ENCODE results near the gene TRAF3.

The TRAF3 gene, protein sequence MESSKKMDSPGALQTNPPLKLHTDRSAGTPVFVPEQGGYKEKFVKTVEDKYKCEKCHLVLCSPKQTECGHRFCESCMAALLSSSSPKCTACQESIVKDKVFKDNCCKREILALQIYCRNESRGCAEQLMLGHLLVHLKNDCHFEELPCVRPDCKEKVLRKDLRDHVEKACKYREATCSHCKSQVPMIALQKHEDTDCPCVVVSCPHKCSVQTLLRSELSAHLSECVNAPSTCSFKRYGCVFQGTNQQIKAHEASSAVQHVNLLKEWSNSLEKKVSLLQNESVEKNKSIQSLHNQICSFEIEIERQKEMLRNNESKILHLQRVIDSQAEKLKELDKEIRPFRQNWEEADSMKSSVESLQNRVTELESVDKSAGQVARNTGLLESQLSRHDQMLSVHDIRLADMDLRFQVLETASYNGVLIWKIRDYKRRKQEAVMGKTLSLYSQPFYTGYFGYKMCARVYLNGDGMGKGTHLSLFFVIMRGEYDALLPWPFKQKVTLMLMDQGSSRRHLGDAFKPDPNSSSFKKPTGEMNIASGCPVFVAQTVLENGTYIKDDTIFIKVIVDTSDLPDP

GRCh38 chr14:102776761-102777710 is at the start of gene TRAF3:
TRAF3 (plus strand) TSS chr14:102777449; CDS start chr14:102870202, 92,753 bp downstream.
- DNase-seq = peak; percentile 83

GRCh38 chr14:102728501-102728900 is 48.7 kb upstream of the TRAF3 start:
- no peak for DNase-seq

GRCh38 chr14:102729268-102729667 is 48.0 kb upstream of the TRAF3 start:
- DNase-seq = no peak

- no peak for DNase-seq
Measured at GRCh38 chr14:102729825-102730224, 47.4 kb upstream of the TRAF3 start.

- DNase-seq = no peak
Measured at GRCh38 chr14:102731101-102731870, 46.0 kb upstream of the TRAF3 start.

DNA sequence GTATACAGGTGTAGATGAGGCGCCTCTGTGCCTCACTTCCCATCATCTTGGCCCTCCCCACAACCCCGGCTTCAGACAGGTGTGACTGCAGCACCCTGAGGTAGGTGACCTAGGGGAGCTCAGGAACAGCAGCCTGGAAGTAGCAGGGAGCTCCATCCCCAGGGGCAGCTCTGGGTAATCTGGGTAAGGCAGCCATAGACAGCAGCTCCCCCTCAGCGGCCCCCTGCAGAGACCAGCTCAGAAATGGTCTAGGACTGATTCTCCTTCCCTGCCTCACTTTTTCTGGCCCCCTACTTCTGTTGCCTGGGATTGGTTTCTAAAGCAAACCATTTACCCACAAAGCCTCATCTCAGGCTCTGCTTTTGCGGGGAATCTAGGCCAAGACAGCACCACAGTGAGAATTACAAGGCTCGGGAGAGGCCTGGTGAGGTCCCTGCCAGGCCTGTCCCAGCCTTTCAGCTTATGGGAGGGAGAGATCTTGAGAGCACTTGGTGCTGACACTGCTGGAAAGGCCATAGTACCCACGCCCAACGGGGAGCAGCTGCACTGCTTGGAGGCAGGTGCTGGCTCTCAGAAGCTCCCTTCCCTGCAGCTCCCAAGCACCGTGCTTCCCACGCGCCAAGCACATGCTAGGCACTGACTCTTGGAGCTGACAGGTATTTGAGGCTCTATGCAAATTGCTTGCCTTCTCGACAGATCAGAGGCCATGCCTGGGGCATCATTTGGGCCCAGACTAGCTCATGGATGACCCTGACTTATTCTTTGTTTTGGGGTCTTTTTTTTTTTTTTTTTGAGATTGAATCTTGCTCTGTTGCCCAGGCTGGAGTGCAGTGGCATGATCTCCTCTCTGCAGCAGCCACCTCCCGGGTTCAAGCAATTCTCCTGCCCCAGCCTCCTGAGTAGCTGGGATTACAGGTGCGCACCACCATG is 45.1 kb upstream of the TRAF3 start:
- DNase-seq = no peak

GRCh38 chr14:102732924-102733323 is 44.3 kb upstream of the TRAF3 start:
- DNase-seq = no peak

DNA sequence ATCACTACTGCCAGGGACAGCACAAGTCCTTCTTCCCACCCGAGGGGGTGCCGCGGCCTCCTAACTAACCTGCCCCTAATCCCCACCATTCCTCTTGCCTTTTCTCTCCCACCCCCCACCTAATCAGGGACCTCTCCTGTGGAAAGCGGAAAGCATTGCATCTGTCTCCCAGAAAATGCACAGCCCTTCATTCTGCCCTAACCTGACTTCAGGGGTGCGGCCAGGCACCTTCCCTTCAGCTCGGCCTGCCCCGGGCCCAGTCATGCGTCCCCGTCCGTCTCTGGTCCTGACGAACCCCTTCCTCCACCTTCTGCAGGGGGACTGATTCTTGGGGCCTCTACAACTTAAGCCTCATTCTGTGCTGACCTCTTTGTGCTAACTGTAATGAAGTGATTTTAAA is 43.9 kb upstream of the TRAF3 start:
- DNase-seq = no peak

DNA sequence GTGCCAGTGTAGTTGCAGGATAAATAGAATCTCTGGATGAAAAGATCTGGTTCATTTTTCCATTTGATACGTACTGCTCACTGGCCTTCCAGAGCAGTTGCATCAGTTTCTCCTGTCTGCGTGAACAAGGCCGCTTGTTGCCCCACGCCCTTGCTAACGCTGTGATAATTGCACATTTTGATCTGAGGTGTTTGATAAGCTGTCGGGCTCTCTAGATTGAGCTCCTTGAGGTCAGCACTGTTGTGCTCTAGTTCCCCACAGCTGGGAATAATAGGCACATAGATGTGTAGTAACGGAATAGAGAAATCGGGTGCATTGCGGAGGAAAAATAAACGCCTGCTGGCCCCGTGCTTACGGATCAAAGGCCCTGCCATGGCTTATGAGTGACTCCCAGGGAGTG is 42.8 kb upstream of the TRAF3 start:
- DNase-seq = no peak

- no peak for DNase-seq
Measured at GRCh38 chr14:102736956-102737355, 40.3 kb upstream of the TRAF3 start.

DNA sequence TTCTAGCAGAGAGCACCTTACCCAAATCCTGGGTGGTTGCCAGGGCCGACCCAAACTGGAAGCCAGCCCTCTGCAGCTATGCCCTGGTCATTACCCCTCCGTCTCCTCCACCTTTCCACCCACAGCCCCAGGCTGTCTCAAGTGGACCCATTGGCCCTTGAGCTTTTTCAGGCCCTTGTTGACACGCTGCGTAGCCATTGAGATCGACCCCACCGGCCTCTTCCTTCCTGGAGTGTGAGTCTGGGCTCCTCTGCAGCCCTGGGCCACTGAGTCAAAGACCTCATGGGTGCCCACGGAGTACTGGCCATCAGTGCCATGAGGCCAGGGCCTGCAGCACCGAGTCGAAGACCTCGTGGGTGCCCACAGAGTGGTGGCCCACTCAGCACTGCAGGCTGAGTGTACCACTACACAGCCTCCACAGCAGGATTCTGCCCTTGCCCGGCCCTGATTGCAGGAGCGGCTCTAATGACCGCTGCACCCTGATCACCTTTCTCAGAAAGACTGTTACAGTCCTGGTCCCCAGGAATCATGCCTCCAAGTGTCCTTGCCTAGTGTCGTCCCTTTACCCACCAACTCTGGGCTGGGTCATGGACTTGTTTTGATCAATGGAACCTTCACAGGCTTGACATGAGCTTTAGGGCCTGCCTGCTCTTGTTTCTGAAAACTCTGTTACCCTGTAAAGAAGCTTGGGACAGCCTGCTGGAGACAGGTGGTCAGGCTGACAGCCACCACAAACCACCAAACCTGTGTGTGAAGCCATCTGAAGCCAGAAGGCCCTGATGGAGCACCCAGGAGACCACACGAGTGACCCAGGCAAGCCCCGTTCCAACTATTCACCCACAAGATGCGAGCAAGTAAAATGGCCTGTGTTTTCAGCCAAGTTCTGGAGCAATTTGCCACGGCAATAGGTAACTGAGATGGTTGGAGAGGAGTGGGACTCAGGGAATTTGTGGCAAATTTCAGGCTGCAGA is 39.6 kb upstream of the TRAF3 start:
- no peak for DNase-seq

DNA sequence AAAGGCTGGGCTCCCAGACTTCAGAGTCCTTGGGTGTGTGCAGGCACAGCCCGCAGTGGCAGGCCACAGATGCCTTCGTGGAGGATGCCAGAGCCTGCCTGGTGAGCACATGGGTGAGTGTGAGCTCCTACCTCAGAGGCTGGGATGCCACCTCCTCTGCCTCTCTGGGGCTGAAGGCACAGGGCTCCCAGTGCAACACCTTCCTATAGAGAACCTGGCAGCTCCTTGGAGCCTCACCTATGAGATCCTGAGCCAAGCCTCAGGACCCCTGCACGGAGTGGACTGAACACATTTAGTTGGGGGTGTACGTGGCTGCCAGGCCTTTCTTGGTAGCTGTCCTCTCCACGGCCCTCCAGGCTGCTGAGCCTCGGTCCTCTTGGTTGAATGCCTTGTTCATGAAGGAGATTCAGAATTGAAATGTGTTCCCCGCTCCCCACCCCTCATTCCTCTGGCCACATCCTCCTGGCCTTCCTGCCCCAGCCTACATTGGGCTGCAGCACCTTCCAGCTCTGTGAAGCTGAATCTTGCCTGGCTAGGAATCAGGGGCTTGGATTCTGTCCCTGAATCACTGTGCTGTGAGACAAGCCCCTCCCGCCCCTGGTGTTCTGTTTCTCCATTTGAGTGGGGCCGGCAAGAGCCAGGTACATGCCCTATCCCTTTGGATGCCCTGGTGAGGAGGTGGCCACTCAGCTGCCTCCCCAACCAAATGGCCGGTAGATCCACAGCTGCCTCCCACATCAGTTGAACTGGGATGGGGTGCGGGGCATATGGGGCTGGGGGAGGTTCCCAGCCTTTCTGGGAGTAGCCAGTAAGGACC is 38.7 kb upstream of the TRAF3 start:
- no peak for DNase-seq

DNA sequence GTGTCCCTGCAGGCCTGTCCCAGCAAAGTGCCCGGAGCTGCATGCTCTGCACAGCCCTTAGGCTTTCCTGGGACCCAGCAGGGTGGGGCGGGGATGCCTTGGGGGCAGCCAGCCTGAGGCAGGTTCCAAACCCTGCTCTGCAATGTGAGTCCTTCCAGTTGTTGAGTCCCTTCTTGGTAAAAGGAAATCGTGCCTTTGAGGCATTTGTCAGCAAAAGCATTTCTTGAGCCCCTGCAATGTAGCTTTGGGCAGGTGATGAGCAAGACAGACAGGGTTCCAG is 38.1 kb upstream of the TRAF3 start:
- DNase-seq = no peak

GRCh38 chr14:102746634-102747438 is 30.4 kb upstream of the TRAF3 start:
- no peak for DNase-seq

GRCh38 chr14:102748806-102749205 is 28.4 kb upstream of the TRAF3 start:
- DNase-seq = no peak

GRCh38 chr14:102749393-102750305 is 27.6 kb upstream of the TRAF3 start:
- no peak for DNase-seq

DNA sequence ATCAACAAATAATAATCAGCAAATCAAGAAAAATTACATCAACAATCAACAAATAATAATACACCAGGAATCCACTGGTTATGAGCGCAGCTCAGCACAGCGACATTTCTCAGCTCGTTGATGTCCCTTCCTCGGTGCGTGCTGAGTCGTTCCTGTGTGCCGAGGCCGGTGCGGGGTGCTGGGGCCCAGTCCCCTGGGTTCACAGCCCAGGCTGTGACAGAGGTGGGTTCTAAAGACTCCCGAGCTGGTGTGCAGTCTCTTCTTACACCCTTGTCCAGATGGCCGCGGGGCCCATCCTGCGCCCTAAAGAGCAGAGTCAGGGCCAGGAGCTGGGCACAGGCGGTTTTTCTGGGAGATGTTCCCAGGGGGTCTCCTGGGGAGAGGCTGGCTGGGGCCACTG is 26.9 kb upstream of the TRAF3 start:
- DNase-seq = no peak

GRCh38 chr14:102751088-102751487 is 26.2 kb upstream of the TRAF3 start:
- DNase-seq = no peak
